ENCODE data around the gene SYP.
"Not testable (repeated sequence)": the region's sequence is repeated elsewhere in the genome, so short reads cannot be mapped to it uniquely, and the experiment has no call there.

- TF ChIP-seq POLR2A, CTCF, POLR2AphosphoS5, EP300 (IDR thresholded peaks at IDR 0.05): not testable (repeated sequence)
These were observed 51.4 kb downstream of the SYP start for GRCh38 chrX:49148390-49149100.

Measured in suprapubic skin (tissue), 4 donors.